Uterine smooth muscle cell (primary cell): Measurements from ENCODE around the gene GAP43. TPM values are rescaled to one million over a fixed set of nuclear protein-coding genes. Genes with fewer than 3 reads are reported as not detected.

Experiments
- total RNA-seq: library from RNA; depleted of rRNA; stranded (reverse); fragments of >200 nt; gene quantifications from 2 replicates; pipeline ENCODE4 v1.2.3, GENCODE V29; 2014

The GAP43 gene
- 0.50 and 1.5 TPM in 2 replicates for total RNA-seq

GRCh38 chr3:115623044-115623868 lies at the start of gene GAP43:
Gene GAP43 (plus strand): TSS chr3:115623510. CDS start chr3:115623690, 180 bp downstream.

